GM12891 (cell line): ENCODE data around the gene CASKIN1.
"Not testable (repeated sequence)": the region's sequence is repeated elsewhere in the genome, so short reads cannot be mapped to it uniquely, and the experiment has no call there.

Experiments used
- DNase-seq: peaks from one replicate; pipeline ENCODE4 v3.0.0; 2011; ENCODE audit warnings: low spot score; ENCODE audit not compliant: insufficient read length
- FAIRE-seq: peaks from 2 replicates; lab custom pipeline; 2011; peaks lifted over from hg19 to GRCh38; lab: Jason Lieb, UNC
- PAX5 ChIP-seq: IDR thresholded peaks from 2 replicates; pipeline ENCODE4 v1.6.1; 2011; ENCODE audit warnings: low read length, moderate library complexity, mild to moderate bottlenecking; ENCODE audit not compliant: insufficient read depth, severe bottlenecking
- POLR2A ChIP-seq: IDR thresholded peaks from 2 replicates; pipeline ENCODE4 v1.6.1; 2011; ENCODE audit warnings: low read depth, low read length, control low read depth
- POLR2AphosphoS5 ChIP-seq: IDR thresholded peaks from 2 replicates; pipeline ENCODE4 v1.6.1; 2011; ENCODE audit warnings: low read depth, low read length, control low read depth
- POU2F2 ChIP-seq: IDR thresholded peaks from 2 replicates; pipeline ENCODE4 v1.6.1; 2011; ENCODE audit warnings: low read depth, mild to moderate bottlenecking, control low read depth, low read length, moderate library complexity
- SPI1 ChIP-seq: IDR thresholded peaks from 2 replicates; pipeline ENCODE4 v1.6.1; 2011; ENCODE audit warnings: low read depth, low read length, control low read depth
- TAF1 ChIP-seq: IDR thresholded peaks from 2 replicates; pipeline ENCODE4 v1.6.1; 2011; ENCODE audit warnings: low read depth, low read length, control low read depth

CASKIN1 gene

DNA sequence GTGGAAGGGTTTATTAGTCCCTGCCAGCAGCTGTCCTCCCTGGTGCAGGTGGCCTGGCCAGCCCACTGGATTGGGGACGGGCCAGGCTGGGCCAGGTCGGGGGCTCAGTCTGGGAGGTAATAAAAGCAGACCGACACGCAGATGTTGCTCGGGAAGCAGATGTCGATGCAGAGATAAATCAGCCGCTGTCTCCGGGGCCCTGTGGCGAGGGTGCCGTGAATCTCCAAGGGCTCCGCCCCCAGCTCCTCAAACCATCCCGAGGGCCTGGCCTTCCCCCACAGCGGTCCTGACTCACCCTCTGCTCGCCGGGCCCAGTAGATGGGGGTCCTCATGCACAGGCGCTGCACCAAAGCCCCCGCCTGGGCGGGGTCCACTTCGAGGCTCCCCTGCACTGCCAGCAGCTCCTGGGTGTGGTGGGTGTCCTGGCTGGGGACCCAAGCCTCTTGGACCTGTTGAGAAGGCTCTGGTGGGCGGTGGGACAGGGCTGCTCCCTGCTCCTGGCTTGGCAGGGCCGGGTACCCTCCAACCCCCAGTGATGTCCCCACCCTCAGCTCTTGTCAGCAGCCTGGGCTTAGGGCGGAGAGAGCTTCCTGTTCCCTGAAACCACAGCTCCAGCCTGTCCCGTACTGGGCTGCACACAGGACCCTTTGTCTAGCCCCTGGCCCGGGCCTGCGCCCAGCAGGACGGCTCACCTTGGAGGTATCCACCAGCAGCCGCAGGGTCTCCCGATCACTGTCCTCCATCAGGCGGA, 13.0 kb upstream of the CASKIN1 start:
- FAIRE-seq, result no peak
- no peak for DNase-seq
- no peak for TF ChIP-seq SPI1
- TF ChIP-seq POLR2AphosphoS5, result no peak
- no peak; the same call in 1 of the 2 replicates for TF ChIP-seq POLR2A
- no peak for TF ChIP-seq POU2F2
- no peak for TF ChIP-seq PAX5
- TF ChIP-seq TAF1, result no peak

DNA sequence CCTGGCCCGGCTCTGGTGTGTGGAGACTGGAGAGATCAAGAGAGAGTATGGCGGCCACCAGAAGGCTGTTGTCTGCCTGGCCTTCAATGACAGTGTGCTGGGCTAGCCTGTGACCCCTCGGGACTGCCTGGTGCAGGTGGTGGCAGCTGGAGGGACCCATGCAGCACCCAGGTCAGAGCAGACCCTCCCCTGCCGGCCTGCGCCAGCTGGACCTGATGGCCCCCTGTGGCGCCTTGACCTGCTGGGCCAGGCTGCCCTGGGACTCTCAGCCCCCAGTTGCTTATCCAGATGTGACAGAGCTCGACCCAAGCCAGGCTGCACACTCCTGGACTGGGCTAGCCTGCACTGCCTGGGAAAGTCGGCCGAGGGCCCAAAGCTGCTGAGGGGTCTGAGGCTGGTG, 12.4 kb upstream of the CASKIN1 start:
- TF ChIP-seq POLR2AphosphoS5 (no peak), TAF1 (no peak), SPI1 (no peak)
- no peak for DNase-seq
- FAIRE-seq, result no peak

DNA sequence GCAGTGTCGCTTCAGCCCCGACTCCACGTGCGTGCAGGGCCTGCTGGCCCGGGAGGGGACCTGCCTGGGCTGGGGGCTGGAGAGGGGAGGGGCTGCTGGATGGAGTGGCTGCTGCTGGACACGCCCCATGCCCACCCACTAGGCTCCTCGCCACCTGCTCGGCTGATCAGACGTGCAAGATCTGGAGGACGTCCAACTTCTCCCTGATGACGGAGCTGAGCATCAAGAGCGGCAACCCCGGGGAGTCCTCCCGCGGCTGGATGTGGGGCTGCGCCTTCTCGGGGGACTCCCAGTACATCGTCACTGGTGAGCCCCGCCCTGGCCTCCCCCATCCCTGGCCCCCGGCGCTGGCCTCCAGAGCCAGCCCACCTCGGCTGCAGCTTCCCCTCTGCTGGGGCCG, 11.9 kb upstream of the CASKIN1 start:
- TF ChIP-seq POLR2A, result no peak
- TF ChIP-seq POU2F2, result no peak
- TF ChIP-seq PAX5, result no peak
- TF ChIP-seq POLR2AphosphoS5, result no peak
- FAIRE-seq (no peak), DNase-seq (no peak)

DNA sequence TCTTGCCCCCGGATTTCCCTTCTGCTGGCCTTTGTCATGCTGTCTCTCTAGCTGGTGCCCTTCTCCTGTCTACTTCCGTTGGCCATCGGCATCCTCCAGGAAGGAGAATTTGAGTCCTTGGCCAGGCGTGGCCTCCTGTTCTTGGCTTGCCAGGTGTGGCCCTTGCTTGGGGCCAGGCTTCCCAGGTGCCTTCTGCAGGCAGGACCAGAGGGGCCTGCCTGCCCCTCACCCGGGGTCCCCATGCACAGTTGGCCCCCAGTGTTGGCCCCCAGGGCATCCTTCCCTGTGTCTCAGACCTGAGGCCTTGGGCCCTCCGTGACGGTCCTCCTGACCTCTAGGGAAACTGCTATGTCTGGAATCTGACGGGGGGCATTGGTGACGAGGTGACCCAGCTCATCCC, 11.5 kb upstream of the CASKIN1 start:
- no peak for TF ChIP-seq TAF1
- TF ChIP-seq POLR2A, result no peak
- no peak for TF ChIP-seq POU2F2
- no peak for TF ChIP-seq SPI1
- no peak for TF ChIP-seq PAX5
- no peak for TF ChIP-seq POLR2AphosphoS5
- DNase-seq (no peak), FAIRE-seq (no peak)

DNA sequence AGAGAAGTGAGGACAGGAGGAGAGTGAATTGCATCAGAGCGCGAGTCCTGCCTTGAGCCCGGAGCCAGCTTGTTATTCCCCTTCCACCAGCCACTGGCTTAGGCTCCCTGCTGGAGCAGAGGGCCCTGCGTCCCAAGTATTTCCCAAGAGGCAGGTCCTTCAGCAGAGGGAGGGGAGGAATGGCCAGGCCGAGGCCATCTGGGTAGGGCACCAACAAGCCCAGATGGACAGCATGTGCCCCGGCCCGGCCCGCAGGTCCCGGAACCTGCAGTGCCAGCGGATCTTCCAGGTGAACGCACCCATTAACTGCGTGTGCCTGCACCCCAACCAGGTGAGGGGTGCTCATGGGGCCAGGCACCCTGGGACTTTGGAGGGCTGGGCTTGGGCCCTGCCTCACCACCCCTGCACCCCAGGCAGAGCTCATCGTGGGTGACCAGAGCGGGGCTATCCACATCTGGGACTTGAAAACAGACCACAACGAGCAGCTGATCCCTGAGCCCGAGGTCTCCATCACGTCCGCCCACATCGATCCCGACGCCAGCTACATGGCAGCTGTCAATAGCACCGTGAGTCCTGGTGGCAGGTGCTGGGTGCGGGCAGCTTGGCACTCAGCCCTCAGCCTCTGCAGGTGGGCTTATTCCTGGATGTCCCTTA, 10.5 kb upstream of the CASKIN1 start:
- FAIRE-seq (no peak), DNase-seq (no peak)
- TF ChIP-seq POLR2AphosphoS5, result no peak
- TF ChIP-seq POLR2A, result 0 out of 2 replicates have a peak, but pooled peaks have one; percentile 38

DNA sequence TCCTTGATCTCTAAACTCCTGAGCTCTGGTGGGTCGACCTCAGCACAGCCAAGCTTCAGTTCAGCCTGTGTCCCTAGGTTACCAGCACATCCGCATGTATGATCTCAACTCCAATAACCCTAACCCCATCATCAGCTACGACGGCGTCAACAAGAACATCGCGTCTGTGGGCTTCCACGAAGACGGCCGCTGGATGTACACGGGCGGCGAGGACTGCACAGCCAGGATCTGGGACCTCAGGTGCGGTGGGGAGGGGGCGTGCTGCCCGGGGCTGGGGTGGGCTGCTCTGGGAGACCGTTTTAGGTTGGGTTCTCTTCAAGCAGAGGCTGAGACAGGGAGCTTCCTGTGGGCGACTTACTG, 10.0 kb upstream of the CASKIN1 start:
- TF ChIP-seq POLR2AphosphoS5, result no peak
- no peak for TF ChIP-seq POLR2A
- no peak for TF ChIP-seq TAF1
- TF ChIP-seq PAX5, result no peak
- TF ChIP-seq SPI1, result no peak
- TF ChIP-seq POU2F2, result no peak
- no peak for DNase-seq
- FAIRE-seq, result no peak

DNA sequence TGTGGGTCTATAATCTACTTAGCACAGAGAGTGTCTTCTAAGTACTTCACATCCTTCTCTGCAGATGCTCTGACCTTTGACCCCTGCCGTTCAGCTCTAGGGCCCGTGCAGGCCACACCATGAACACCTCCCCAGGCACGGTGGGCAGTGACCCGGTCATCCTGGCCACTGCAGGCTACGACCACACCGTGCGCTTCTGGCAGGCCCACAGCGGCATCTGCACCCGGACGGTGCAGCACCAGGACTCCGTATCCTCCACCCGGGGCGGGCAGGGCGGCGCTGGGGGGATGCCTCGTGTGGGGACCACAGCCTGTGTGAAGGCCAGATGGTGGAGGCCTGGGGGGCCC, 9.5 kb upstream of the CASKIN1 start:
- no peak for DNase-seq
- TF ChIP-seq POU2F2 (no peak), POLR2A (no peak), TAF1 (no peak), SPI1 (no peak), POLR2AphosphoS5 (no peak), PAX5 (no peak)
- no peak for FAIRE-seq

DNA sequence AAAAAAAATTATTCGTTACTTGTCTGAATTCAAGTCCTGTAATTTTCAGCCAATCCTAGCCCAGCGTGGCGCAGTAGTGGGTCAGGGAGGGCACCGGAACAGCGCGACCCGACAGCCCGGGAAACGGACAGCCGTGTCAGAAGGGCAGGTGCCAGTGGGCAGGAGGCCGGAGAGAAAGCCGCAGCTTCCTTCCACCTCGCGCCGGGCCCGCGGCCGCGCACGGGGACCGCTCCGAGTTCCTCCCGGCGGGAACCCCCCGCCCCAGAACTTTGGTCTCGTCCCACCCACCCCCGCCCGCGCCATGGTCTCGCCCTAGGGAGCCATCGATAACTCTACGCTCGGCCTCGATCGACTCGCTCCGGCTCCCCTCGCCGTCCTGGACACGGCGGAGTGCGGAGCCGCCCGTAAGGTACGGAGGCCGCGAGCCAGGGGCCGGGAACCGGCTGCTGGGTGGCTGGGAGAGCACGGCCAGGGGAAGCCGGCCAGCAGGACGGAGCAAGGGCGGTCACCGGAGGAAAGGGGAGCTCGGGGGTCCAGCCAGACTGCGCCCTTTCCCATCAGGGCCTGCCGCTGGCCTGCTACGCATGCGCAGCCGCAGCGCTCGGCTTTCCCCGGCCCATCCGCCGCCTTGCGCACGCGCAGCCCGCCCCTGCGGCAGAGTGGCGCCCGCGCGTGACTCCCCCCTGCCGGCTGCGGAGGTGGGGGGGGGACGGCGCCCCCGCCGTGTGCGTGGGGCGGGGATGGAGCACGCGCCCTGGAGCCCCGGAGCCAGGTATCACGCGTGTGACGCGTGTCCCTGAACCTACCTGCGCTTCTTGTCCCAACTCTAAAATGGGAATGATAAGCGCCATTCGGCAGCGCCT, 8.9 kb upstream of the CASKIN1 start, which contains the start of gene MLST8:
Gene MLST8 (plus strand): TSS at position 351 of the 863 bp plus-strand sequence. CDS start 632 bp downstream, outside the sequence.
- FAIRE-seq (peak; percentile 99), DNase-seq (peak; percentile 100)
- TF ChIP-seq SPI1 (0 out of 2 replicates have a peak, but pooled peaks have one; percentile 28), TAF1 (peak; percentile 77), POLR2A (peak; percentile 78), PAX5 (no peak), POU2F2 (peak; percentile 30; the same call in 1 of the 2 replicates), POLR2AphosphoS5 (peak; percentile 88)

DNA sequence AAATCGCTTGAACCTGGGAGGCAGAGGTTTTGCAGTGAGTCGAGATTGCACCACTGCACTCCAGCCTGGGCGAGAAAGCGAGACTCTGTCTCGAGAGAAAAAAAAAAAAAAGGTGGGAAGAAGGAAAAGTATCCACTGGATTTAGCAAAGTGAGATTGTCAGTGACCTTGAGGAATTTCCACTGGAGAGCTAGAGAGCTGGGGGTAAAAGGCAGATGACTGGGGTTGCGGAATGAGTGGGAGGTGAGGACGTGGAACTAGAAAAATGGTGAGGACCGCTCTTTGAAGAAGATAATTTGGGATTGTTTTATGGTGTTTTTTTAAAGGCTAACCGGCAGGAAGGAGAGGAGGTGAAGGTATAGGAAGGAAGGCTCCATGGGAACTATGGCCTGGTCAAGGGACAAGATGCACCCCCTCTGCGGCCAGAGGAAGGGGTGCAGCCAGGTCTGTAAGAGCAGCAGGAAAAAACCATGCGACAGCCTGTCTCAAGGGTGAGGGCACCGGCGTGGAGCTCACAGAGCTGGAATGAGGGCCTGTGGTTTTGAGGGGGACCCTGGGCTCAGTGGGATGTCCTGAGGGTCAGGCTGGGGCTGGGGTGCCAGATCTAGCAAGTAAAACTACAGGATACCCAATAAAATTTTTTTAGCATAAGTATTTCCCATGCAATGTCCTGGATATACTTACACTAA, 8.2 kb upstream of the CASKIN1 start:
- FAIRE-seq, result no peak
- no peak for TF ChIP-seq POLR2A
- TF ChIP-seq PAX5, result no peak
- no peak for TF ChIP-seq TAF1

DNA sequence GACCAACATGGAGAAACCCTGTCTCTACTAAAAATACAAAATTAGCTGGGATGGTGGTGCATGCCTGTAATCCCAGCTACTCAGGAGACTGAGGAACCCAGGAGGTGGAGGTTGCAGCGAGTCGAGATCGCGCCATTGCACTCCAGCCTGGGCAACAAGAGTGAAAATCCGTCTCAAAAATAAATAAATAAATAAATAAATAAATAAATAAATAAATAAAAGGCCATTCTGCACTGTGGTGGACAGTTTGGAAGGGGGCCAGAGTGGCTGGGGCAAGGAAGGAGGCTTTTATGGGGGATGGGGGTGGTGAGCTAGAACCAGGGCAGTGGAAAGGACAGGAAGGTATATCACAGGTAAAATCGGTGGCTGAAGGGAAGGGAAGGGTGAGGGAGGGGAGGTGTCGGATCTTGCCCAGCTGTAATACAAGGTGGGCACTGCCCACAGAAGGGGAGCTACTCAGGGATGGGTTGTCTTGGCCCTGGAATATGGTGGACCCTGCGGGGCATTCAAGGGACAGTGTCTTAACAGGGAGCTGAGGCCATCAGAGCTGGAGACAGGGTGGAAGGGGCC, 6.8 kb upstream of the CASKIN1 start:
- not testable (repeated sequence) for DNase-seq, FAIRE-seq

More for the DNA sequence above, 8.2 kb upstream of the CASKIN1 start:
- no peak for DNase-seq
